OCI-LY7 (cell line): ENCODE data around the gene ZEB1. TPM values are rescaled to one million over a fixed set of nuclear protein-coding genes. Genes with fewer than 3 reads are reported as not detected.
"Not testable (repeated sequence)": the region's sequence is repeated elsewhere in the genome, so short reads cannot be mapped to it uniquely, and the experiment has no call there.

Source experiments
- BruUV-seq: library from RNA; stranded (reverse); fragments of 400-500 nt; replicated peaks from 2 replicates; lab custom pipeline; 2021; lab: Mats Ljungman, UMichigan
- CTCF ChIA-PET: fragments of 300-600 bp; sonication (Branson Sonifier 250); formaldehyde crosslinking; loops from one replicate; lab custom pipeline; 2022; ENCODE audit warnings: antibody characterized with exemption; ENCODE audit not compliant: unreplicated experiment; lab: Charles Lee
- POLR2A ChIA-PET: fragments of 300-600 bp; sonication (Branson Sonifier 250); formaldehyde crosslinking; loops from one replicate; lab custom pipeline; 2022; ENCODE audit warnings: antibody characterized with exemption; lab: Charles Lee
- DNase-seq: peaks from one replicate; pipeline ENCODE4 v3.0.0-alpha.2; 2015; ENCODE audit warnings: low spot score
- H2AFZ ChIP-seq: fragments of 200-600 bp; sonication (generic), shearing (Covaris generic); 2 replicates; pipeline ENCODE4 v1.6.1; 2014; ENCODE audit warnings: mild to moderate bottlenecking, antibody characterized with exemption, low read length, moderate library complexity
- H3K27ac ChIP-seq: fragments of 200-600 bp; sonication (generic); 2 replicates; pipeline ENCODE4 v1.5.1; 2014; ENCODE audit warnings: mixed run types, low read depth, mild to moderate bottlenecking, moderate library complexity, low read length, inconsistent platforms; ENCODE audit not compliant: poor library complexity, severe bottlenecking
- H3K36me3 ChIP-seq: fragments of 200-600 bp; sonication (generic); 2 replicates; pipeline ENCODE4 v1.6.1; 2014; ENCODE audit warnings: mild to moderate bottlenecking, antibody characterized with exemption, low read length, moderate library complexity, mixed read lengths; ENCODE audit not compliant: insufficient read depth
- H3K4me1 ChIP-seq: fragments of 200-600 bp; sonication (generic); 2 replicates; pipeline ENCODE4 v1.5.1; 2014; ENCODE audit warnings: mild to moderate bottlenecking, low read length; ENCODE audit not compliant: insufficient read depth, poor library complexity, severe bottlenecking
- H3K4me2 ChIP-seq: fragments of 200-600 bp; sonication (generic); 2 replicates; pipeline ENCODE4 v1.6.1; 2014; ENCODE audit warnings: mild to moderate bottlenecking, low read length
- H3K4me3 ChIP-seq: fragments of 200-600 bp; sonication (generic); 2 replicates; pipeline ENCODE4 v1.5.1; 2014; ENCODE audit warnings: mild to moderate bottlenecking, low read depth, low read length; ENCODE audit not compliant: poor library complexity, severe bottlenecking
- H3K79me2 ChIP-seq: fragments of 200-600 bp; sonication (generic); 2 replicates; pipeline ENCODE4 v1.6.1; 2016; ENCODE audit warnings: low read depth, mild to moderate bottlenecking, low read length, moderate library complexity, mixed read lengths; ENCODE audit not compliant: insufficient read depth
- H3K9me2 ChIP-seq: fragments of 200-600 bp; sonication (generic); 2 replicates; pipeline ENCODE4 v1.6.1; 2016; ENCODE audit warnings: mild to moderate bottlenecking, low read length, mixed read lengths; ENCODE audit not compliant: insufficient read depth
- H3K9me3 ChIP-seq: fragments of 200-600 bp; sonication (generic); 2 replicates; pipeline ENCODE4 v1.6.1; 2014; ENCODE audit warnings: mild to moderate bottlenecking, mixed run types, low read length, mixed read lengths
- H4K20me1 ChIP-seq: fragments of 200-600 bp; sonication (generic); 2 replicates; pipeline ENCODE4 v1.6.1; 2014; ENCODE audit warnings: mild to moderate bottlenecking, antibody characterized with exemption, low read length, moderate library complexity, mixed read lengths; ENCODE audit not compliant: insufficient read depth
- EZH2phosphoT487 ChIP-seq: fragments of 200-600 bp; sonication (generic); IDR thresholded peaks from 2 replicates; pipeline ENCODE4 v1.6.1; 2018; ENCODE audit warnings: low read depth, borderline replicate concordance, mild to moderate bottlenecking, mixed run types, antibody characterized with exemption, low read length, moderate library complexity, mixed read lengths
- intact Hi-C: fragments of 100-400 bp; cut with micrococcal nuclease; formaldehyde crosslinking; loops from one replicate; pipeline ENCODE4 v1.10.0; 2022; ENCODE audit not compliant: unreplicated experiment
- total RNA-seq, 2 experiments: library from RNA; depleted of rRNA in 1 of 2; stranded (reverse); fragments of >200 nt in 1 of 2; shearing (Covaris generic) in 1 of 2; gene quantifications; 2 replicates each; pipeline ENCODE4 v1.2.3, GENCODE V29; 2014 to 2022
- TF ChIP-seq, protein P1 (sequence below): fragments of 200-600 bp; sonication (generic); conservative IDR thresholded peaks from 2 replicates; pipeline ENCODE4 v1.5.1; 2014; ENCODE audit warnings: mild to moderate bottlenecking, antibody characterized with exemption, low read length, moderate library complexity, mixed read lengths

ZEB1 gene
- total RNA-seq, 2 experiments from 2014 or later = 33.2 to 41.9 TPM

DNA sequence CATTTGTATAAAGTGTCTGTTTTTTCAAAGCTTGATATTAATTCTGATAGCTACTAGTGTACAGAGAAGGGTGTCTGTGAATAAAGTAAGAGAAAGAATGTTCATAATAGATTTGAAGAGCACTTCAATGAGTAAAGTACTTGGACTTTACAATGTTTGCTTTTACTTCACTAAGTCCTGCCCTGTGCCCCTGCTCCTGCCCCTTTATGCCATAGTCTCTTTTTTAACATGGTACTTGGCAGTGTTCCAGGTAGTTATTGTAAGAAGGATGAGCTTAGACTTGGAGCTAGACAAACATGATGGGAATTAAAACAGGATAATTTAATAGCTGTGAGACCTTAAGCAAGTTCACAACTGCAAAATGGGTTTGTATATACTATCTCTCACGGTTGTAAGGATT lies 41.0 kb downstream of the ZEB1 start:
- Histone ChIP-seq H3K36me3 (peaks cover 36% of the 10 kb centered on the region), H3K4me1 (no peaks in the 10 kb centered on the region), H2AFZ (no peak overlapping the region), H3K4me3 (no peak overlapping the region), H3K9me3 (0 out of 2 replicates have a peak, but pooled peaks cover 4% of the 10 kb centered on the region), H3K4me2 (no peak overlapping the region), H4K20me1 (no peaks in the 10 kb centered on the region), H3K9me2 (no peaks in the 10 kb centered on the region), H3K27ac (no peak overlapping the region), H3K79me2 (peaks cover 55% of the 10 kb centered on the region)
- DNase-seq = no peak
- intact Hi-C loops = no loop called here
- no peak for TF ChIP-seq EZH2phosphoT487
- TF ChIP-seq, protein P1, sequence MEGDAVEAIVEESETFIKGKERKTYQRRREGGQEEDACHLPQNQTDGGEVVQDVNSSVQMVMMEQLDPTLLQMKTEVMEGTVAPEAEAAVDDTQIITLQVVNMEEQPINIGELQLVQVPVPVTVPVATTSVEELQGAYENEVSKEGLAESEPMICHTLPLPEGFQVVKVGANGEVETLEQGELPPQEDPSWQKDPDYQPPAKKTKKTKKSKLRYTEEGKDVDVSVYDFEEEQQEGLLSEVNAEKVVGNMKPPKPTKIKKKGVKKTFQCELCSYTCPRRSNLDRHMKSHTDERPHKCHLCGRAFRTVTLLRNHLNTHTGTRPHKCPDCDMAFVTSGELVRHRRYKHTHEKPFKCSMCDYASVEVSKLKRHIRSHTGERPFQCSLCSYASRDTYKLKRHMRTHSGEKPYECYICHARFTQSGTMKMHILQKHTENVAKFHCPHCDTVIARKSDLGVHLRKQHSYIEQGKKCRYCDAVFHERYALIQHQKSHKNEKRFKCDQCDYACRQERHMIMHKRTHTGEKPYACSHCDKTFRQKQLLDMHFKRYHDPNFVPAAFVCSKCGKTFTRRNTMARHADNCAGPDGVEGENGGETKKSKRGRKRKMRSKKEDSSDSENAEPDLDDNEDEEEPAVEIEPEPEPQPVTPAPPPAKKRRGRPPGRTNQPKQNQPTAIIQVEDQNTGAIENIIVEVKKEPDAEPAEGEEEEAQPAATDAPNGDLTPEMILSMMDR = no peak
- no TSS peak for BruUV-seq
- POLR2A ChIA-PET = interaction anchor here (0.8 to 1.1 kb wide), 2 partner anchors 12 to 1633 kb away, joined by 3 read pairs; no protein-coding TSS in a partner anchor
- CTCF ChIA-PET = no interaction called here

DNA sequence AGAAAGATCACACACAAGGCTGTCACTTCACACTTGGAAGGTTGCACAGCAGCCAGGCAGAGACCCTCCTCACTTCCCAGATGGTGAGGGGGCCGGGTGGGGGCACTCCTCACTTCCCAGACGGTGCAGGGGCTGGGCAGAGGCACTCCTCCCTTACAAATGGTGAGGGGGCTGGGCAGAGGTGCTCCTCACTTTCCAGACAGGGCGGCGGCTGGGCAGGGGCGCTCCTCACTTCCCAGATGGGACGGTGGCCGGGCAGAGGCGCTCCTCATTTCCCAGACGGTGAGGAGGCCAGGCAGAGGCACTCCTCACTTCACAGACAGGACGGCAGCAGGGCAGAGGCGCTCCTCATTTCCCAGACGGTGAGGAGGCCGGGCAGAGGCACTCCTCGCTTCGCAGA lies 42.5 kb downstream of the ZEB1 start:
- Histone ChIP-seq H3K36me3 (peaks cover 36% of the 10 kb centered on the region), H3K79me2 (peaks cover 52% of the 10 kb centered on the region)
- H3K9me3 ChIP-seq, CTCF ChIA-PET, H3K27ac ChIP-seq, H3K9me2 ChIP-seq, H3K4me2 ChIP-seq, intact Hi-C loops, H3K4me1 ChIP-seq, DNase-seq, H3K4me3 ChIP-seq, BruUV-seq, POLR2A ChIA-PET, H2AFZ ChIP-seq, H4K20me1 ChIP-seq: not testable (repeated sequence)

DNA sequence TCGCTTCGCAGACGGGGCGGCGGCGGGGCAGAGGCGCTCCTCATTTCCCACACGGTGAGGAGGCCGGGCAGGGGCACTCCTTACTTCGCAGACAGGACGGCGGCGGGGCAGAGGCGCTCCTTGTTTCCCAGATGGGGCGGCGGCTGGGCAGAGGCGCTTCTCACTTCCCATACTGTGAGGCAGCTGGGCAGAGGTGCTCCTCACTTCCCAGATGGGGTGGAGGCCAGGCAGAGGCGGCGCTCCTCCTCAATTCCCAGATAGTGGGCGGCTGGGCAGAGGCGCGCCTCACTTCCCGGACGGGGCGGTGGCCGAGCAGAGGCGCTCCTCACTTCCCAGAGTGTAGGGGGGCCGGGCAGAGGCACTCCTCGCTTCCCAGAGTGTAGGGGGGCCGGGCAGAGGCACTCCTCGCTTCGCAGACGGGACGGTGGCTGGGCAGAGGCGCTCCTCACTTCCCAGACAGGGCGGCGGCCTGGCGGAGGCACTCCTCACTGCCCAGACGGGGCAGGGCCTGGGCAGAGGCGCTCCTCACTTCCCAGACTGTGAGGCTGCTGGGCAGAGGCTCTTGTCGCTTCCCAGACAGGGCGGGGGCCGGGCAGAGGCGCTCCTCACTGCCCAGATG lies 43.1 kb downstream of the ZEB1 start:
- CTCF ChIA-PET = no interaction called here
- no peaks in the 10 kb centered on the region for H3K4me1 ChIP-seq
- H2AFZ ChIP-seq = no peak overlapping the region
- H3K4me3 ChIP-seq = no peak overlapping the region
- no peaks in the 10 kb centered on the region for H4K20me1 ChIP-seq
- intact Hi-C loops = no loop called here
- no peak overlapping the region for H3K4me2 ChIP-seq
- DNase-seq = no peak
- peaks cover 36% of the 10 kb centered on the region for H3K36me3 ChIP-seq
- no TSS peak for BruUV-seq
- H3K79me2 ChIP-seq = peaks cover 50% of the 10 kb centered on the region
- no peaks in the 10 kb centered on the region for H3K9me2 ChIP-seq
- H3K9me3 ChIP-seq = 0 out of 2 replicates have a peak, but pooled peaks cover 4% of the 10 kb centered on the region
- no peak overlapping the region for H3K27ac ChIP-seq
- no peak for TF ChIP-seq EZH2phosphoT487
- TF ChIP-seq, protein P1 = no peak
- POLR2A ChIA-PET = no interaction called here

DNA sequence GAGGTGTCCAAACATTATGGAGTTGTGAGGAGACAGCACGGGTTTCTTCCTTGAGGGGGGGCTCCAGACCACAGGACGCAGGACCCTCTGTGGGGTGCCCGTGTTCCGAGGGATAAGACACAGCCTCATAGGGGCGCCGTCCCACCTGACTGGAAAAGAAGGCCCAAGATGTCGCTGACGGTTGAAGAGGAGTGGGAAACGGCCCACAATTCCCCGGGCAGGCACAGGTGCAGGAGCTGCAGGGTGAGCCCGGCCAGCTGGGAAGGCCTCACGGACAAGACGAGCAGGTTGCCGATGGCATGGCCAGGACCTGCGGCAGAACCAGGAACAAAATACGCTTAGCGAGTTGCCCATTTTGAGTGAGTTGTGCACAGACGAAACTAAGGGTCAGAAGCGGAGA lies 44.7 kb downstream of the ZEB1 start:
- H3K4me2 ChIP-seq, POLR2A ChIA-PET, H3K4me3 ChIP-seq, BruUV-seq, H4K20me1 ChIP-seq, intact Hi-C loops, H3K27ac ChIP-seq, H2AFZ ChIP-seq, CTCF ChIA-PET, H3K9me2 ChIP-seq, DNase-seq, H3K4me1 ChIP-seq, H3K9me3 ChIP-seq: not testable (repeated sequence)
- H3K79me2 ChIP-seq = peaks cover 47% of the 10 kb centered on the region; the same call in 1 of the 2 replicates
- peaks cover 32% of the 10 kb centered on the region for H3K36me3 ChIP-seq

DNA sequence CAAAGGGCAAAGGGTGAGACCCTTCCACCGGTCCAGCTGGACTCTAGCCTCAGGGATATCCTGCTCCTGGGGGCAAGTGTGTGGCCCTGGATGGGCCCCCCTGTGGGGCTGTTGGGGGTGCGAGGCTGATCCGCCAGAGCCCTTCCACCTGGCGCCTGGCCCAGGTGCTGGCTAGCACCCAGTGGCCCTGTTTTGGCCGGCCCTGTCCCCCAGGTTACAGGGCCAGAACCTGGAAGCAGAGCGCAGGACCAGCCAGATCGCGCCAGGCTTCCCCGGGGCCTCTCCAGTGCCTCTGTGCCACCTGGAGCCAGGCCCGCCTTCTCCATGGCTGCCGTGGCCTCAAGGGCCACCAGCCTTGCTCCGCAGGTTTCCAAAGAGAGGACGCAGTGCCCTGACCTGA lies 45.2 kb downstream of the ZEB1 start:
- H2AFZ ChIP-seq, intact Hi-C loops, H3K9me3 ChIP-seq, H4K20me1 ChIP-seq, BruUV-seq, H3K4me3 ChIP-seq, H3K9me2 ChIP-seq, POLR2A ChIA-PET, H3K4me2 ChIP-seq, CTCF ChIA-PET, DNase-seq, H3K4me1 ChIP-seq, H3K27ac ChIP-seq: not testable (repeated sequence)
- peaks cover 47% of the 10 kb centered on the region; the same call in 1 of the 2 replicates for H3K79me2 ChIP-seq
- H3K36me3 ChIP-seq = peaks cover 32% of the 10 kb centered on the region
